Ishikawa (cell line): ENCODE results near the gene DECR2.

ENCODE experiments used
- CEBPB ChIP-seq: IDR thresholded peaks from 2 replicates; pipeline ENCODE4 v1.6.1; 2012
- CREB1 ChIP-seq: IDR thresholded peaks from 2 replicates; pipeline ENCODE4 v1.6.1; 2012; ENCODE audit warnings: low read depth
- EGR1 ChIP-seq: IDR thresholded peaks from 2 replicates; pipeline ENCODE4 v1.6.1; 2012
- EP300 ChIP-seq: IDR thresholded peaks from 2 replicates; pipeline ENCODE4 v1.6.1; 2012; ENCODE audit warnings: borderline replicate concordance
- FOXM1 ChIP-seq: IDR thresholded peaks from 2 replicates; pipeline ENCODE4 v1.6.1; 2012; ENCODE audit warnings: low read depth, borderline replicate concordance
- MAX ChIP-seq: IDR thresholded peaks from 2 replicates; pipeline ENCODE4 v1.6.1; 2012
- NFIC ChIP-seq: IDR thresholded peaks from 2 replicates; pipeline ENCODE4 v1.6.1; 2012
- RAD21 ChIP-seq: IDR thresholded peaks from 2 replicates; pipeline ENCODE4 v1.6.1; 2012; ENCODE audit warnings: low read depth
- REST ChIP-seq: IDR thresholded peaks from 2 replicates; pipeline ENCODE4 v1.6.1; 2012; ENCODE audit warnings: low read depth, mild to moderate bottlenecking
- TAF1 ChIP-seq: IDR thresholded peaks from 2 replicates; pipeline ENCODE4 v1.6.1; 2012; ENCODE audit warnings: low read depth, mild to moderate bottlenecking
- TCF12 ChIP-seq: IDR thresholded peaks from 2 replicates; pipeline ENCODE4 v1.6.1; 2012; ENCODE audit warnings: low read depth
- TEAD4 ChIP-seq: IDR thresholded peaks from 2 replicates; pipeline ENCODE4 v1.6.1; 2012
- USF1 ChIP-seq: IDR thresholded peaks from 2 replicates; pipeline ENCODE4 v1.6.1; 2012
- YY1 ChIP-seq: IDR thresholded peaks from 2 replicates; pipeline ENCODE4 v1.6.1; 2012; ENCODE audit warnings: low read depth
- ZBTB7A ChIP-seq: IDR thresholded peaks from 2 replicates; pipeline ENCODE4 v1.6.1; 2012; ENCODE audit warnings: low read depth

Gene DECR2

GRCh38 chr16:364595-365491 is 36.8 kb upstream of the DECR2 start:
- TF ChIP-seq MAX (no peak), EGR1 (no peak), TEAD4 (no peak), REST (no peak), FOXM1 (no peak), ZBTB7A (no peak), CREB1 (no peak)

- no peak for TF ChIP-seq CEBPB
- no peak for TF ChIP-seq CREB1
- no peak for TF ChIP-seq MAX
- TF ChIP-seq EP300 = no peak
- no peak for TF ChIP-seq YY1
- TF ChIP-seq FOXM1 = no peak
- no peak for TF ChIP-seq TCF12
- TF ChIP-seq RAD21 = no peak
- TF ChIP-seq NFIC = no peak
- TF ChIP-seq ZBTB7A = no peak
- TF ChIP-seq TAF1 = no peak
- no peak for TF ChIP-seq EGR1
- TF ChIP-seq USF1 = no peak
- TF ChIP-seq REST = no peak
- TF ChIP-seq TEAD4 = no peak
These were observed 35.2 kb upstream of the DECR2 start for GRCh38 chr16:366476-366875.

GRCh38 chr16:367333-367903 is 34.3 kb upstream of the DECR2 start:
- TF ChIP-seq CREB1 (no peak), MAX (no peak), USF1 (no peak), TEAD4 (no peak), TAF1 (no peak), EGR1 (no peak), YY1 (no peak), NFIC (no peak), CEBPB (no peak), ZBTB7A (no peak), RAD21 (no peak), EP300 (no peak), REST (no peak), FOXM1 (no peak), TCF12 (no peak)
